HG03558 (cell line): ENCODE measurements around the gene RHOBTB3.
A peak's percentile ranks its signal among the peaks of the same experiment; 100 is the strongest.

ENCODE experiments used
- ATAC-seq: cut with Tn5 transposase; IDR thresholded peaks from one replicate; pipeline ENCODE4 v1.9.1; 2021; ENCODE audit warnings: moderate number of reproducible peaks; ENCODE audit not compliant: unreplicated experiment; ENCODE audit errors: extremely low read depth

Gene RHOBTB3

GRCh38 chr5:95761771-95762651, 30.9 kb downstream of the RHOBTB3 start:
- no peak for ATAC-seq

- no peak for ATAC-seq
These were observed 31.5 kb downstream of the RHOBTB3 start for GRCh38 chr5:95762652-95763041.

- ATAC-seq = no peak
These were observed 32.8 kb downstream of the RHOBTB3 start for GRCh38 chr5:95763941-95764340.

GRCh38 chr5:95768731-95769130, 37.6 kb downstream of the RHOBTB3 start:
- no peak for ATAC-seq

- no peak for ATAC-seq
These were observed 39.9 kb downstream of the RHOBTB3 start for GRCh38 chr5:95770830-95771708.

GRCh38 chr5:95771892-95772291, 40.8 kb downstream of the RHOBTB3 start:
- ATAC-seq = no peak

GRCh38 chr5:95773335-95774059, 42.4 kb downstream of the RHOBTB3 start:
- no peak for ATAC-seq

- ATAC-seq = no peak
These were observed 46.3 kb downstream of the RHOBTB3 start for GRCh38 chr5:95777441-95777840.

GRCh38 chr5:95778713-95779436, 47.7 kb downstream of the RHOBTB3 start:
- no peak for ATAC-seq

- ATAC-seq = no peak
These were observed 48.5 kb downstream of the RHOBTB3 start for GRCh38 chr5:95779611-95780010.

GRCh38 chr5:95780597-95780996, 49.5 kb downstream of the RHOBTB3 start:
- no peak for ATAC-seq

- peak; percentile 92 for ATAC-seq
These were observed 50.0 kb downstream of the RHOBTB3 start for GRCh38 chr5:95781101-95781583.

- no peak for ATAC-seq
These were observed 51.0 kb downstream of the RHOBTB3 start for GRCh38 chr5:95782181-95782580.

GRCh38 chr5:95783661-95784060, 52.5 kb downstream of the RHOBTB3 start:
- ATAC-seq = no peak

- ATAC-seq = no peak
These were observed 53.6 kb downstream of the RHOBTB3 start for GRCh38 chr5:95784514-95785302.

GRCh38 chr5:95786821-95787418, 55.8 kb downstream of the RHOBTB3 start:
- no peak for ATAC-seq

GRCh38 chr5:95788493-95788892, 57.4 kb downstream of the RHOBTB3 start:
- ATAC-seq = no peak

- ATAC-seq = no peak
These were observed 60.6 kb downstream of the RHOBTB3 start for GRCh38 chr5:95791751-95792150.
